ENCODE measurements around the gene TNN.
"Not testable (repeated sequence)": the region's sequence is repeated elsewhere in the genome, so short reads cannot be mapped to it uniquely, and the experiment has no call there.

Gene TNN, protein sequence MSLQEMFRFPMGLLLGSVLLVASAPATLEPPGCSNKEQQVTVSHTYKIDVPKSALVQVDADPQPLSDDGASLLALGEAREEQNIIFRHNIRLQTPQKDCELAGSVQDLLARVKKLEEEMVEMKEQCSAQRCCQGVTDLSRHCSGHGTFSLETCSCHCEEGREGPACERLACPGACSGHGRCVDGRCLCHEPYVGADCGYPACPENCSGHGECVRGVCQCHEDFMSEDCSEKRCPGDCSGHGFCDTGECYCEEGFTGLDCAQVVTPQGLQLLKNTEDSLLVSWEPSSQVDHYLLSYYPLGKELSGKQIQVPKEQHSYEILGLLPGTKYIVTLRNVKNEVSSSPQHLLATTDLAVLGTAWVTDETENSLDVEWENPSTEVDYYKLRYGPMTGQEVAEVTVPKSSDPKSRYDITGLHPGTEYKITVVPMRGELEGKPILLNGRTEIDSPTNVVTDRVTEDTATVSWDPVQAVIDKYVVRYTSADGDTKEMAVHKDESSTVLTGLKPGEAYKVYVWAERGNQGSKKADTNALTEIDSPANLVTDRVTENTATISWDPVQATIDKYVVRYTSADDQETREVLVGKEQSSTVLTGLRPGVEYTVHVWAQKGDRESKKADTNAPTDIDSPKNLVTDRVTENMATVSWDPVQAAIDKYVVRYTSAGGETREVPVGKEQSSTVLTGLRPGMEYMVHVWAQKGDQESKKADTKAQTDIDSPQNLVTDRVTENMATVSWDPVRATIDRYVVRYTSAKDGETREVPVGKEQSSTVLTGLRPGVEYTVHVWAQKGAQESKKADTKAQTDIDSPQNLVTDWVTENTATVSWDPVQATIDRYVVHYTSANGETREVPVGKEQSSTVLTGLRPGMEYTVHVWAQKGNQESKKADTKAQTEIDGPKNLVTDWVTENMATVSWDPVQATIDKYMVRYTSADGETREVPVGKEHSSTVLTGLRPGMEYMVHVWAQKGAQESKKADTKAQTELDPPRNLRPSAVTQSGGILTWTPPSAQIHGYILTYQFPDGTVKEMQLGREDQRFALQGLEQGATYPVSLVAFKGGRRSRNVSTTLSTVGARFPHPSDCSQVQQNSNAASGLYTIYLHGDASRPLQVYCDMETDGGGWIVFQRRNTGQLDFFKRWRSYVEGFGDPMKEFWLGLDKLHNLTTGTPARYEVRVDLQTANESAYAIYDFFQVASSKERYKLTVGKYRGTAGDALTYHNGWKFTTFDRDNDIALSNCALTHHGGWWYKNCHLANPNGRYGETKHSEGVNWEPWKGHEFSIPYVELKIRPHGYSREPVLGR (N-terminal part only)

DNA sequence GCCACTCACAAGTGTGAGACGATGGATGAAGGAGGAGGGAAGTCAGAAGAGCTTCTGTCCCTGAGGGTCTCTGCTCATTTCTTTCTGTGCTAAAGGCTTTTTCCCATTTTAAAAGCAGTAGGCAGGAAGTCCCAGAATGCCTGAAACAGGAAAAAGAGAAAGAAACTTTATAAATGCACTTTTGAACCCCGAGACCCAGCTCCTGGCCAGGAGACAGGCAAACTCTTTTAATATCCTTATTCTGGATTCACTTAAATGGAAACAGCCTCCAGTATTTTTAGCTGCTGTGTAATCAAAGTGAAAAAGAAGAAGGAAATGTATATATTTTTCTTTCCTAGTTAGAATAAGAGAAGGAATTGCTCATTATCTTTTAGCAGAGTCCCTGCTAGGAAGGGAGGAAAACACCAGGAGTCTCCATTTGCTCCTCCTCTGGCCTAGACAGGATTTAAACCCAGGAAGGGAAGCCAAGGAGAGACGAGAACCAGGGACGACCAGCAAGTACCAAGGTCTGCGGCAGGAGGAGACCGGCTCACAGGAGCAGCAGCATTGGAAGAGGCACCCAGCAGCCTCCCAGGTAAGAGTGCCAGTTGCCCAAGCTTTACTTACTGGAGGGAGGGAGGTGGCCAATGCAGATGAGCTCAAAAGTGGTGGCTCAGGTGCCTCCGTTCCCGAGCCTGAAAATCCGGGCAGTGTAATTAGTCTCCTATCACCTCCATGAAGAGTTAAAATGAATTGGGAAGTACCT, at the start of gene TNN:
Gene TNN, plus strand, starts transcription at position 472 of the 745 bp plus-strand sequence. CDS start 9,586 bp downstream, outside the sequence.
- DNase-seq (ENCODE audit: low read depth): no peak

- no peak for DNase-seq (ENCODE audit: low read depth)
Measured at GRCh38 chr1:175019524-175019923, 48.1 kb upstream of the TNN start.

DNA sequence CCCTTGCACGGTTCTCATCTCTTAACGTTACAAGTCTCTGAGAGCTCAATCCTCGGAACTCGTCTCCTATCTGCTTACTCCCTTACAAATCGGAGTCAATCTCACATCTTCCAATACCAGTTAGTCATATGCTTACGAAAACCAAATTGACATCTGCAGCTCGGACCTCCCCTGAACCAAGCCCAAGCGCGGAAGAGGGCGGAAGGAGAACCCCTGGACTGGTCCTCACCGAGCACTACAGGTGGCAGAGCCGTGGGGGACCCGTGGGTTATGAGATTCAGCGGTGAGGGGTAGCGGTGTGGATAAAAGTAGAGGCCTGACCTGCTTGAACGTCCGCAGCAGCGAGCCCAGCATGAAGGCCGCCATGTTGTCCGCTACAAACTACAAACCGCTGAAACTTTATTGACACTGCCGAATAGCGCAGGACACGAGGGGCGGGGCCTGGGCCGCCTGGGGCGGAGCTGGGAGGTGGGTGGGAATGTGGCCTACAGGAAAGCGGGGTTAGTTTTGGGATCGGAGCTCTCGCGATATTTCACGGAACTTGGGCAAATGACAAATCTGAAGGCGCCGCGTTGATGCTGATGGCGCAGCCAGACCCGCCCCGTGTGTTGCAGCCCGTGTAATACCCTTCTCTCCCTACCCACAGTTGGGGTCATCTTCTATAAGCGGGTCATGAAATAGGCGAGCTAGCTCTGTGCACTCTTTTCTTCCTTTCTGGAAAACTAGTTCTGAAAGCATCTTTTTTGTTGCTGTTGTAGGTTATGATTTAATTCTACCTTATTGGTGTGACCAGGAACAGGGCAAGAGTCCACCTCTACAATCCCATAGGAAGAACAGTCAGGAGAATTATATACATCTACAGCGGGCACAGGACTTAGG, 44.4 kb upstream of the TNN start, which contains the start of gene MRPS14:
Gene MRPS14, minus strand, starts transcription at position 383 of the 879 bp plus-strand sequence. Its CDS starts 17 bp downstream, at position 366.
- peak; percentile 98 for DNase-seq (ENCODE audit: low read depth)

DNA sequence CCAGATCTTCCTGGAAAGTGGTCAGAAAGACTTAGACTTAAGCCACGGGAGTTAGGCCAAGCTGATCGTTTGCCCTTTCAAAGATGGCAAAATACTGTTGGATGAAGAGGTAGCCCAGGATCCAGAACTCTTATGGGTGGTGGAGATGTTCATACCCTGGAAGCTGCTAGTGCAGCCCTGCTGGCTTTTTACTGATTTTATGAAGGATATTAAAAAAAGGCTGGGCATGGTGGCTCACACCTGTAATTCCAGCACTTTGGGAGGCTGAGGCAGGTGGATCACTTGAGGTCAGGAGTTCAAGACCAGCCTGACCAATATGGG, 43.8 kb upstream of the TNN start:
- DNase-seq (ENCODE audit: low read depth): not testable (repeated sequence)

DNA sequence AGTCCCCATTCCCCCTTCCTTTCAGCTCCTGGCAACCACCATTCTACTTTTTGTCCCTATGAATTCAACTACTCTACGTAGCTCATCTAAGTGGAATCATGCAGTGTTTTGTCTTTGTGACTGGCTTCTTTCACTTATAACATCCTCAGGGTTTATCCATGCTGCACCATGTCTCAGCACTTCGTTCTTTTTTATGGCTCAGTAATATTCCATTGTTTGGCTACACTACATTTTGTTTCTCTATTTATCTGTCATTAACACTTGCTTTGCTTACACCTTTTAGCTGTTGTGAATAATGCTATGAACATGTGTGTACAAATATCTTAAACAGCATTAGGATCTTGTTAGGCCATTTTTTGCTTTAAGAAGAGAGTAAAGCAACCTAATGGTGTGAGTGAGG, 42.9 kb upstream of the TNN start:
- no peak for DNase-seq (ENCODE audit: low read depth)

DNA sequence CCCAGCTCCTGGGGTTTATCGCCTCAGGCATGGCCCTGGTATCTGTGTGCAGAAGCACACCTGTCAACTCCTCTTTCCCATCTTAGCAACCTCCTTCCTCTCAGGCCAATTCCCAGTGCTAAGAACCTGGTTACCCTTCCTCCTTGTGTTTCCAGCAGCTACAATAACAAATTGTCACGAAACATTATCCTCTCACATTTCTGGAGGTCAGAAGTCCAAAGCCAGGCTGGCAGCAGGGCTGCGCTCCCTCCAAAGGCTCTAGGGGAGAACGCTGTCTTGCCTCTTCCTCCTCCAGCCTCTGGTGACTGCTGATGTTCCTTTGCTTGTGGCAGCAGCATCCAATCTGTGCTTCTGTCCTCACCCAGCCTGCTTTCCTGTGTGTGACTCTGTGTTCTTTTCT, 33.7 kb upstream of the TNN start:
- DNase-seq (ENCODE audit: low read depth): no peak

- no peak for DNase-seq (ENCODE audit: low read depth)
Measured at GRCh38 chr1:175034775-175035174, 32.9 kb upstream of the TNN start.

DNA sequence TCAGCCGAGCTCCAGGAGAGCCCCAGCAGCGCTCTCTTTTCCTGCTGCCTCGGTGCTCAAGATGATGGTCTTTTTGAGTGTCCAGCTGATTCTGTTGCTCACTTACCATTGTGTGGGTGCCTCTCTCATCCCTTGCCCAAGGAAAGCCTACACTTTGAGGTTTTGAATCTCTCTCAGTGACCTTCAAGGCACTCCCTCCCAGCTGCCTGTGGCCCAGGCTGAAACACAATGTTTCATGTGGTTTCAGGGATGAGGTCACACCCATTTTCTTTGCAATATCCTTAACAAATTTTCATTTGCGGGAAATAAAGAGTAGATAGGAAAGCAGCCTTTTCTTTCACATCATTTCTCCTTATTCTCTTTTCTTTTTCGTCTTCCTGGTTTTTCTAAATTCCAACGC, 31.8 kb upstream of the TNN start:
- DNase-seq (ENCODE audit: low read depth): no peak

DNA sequence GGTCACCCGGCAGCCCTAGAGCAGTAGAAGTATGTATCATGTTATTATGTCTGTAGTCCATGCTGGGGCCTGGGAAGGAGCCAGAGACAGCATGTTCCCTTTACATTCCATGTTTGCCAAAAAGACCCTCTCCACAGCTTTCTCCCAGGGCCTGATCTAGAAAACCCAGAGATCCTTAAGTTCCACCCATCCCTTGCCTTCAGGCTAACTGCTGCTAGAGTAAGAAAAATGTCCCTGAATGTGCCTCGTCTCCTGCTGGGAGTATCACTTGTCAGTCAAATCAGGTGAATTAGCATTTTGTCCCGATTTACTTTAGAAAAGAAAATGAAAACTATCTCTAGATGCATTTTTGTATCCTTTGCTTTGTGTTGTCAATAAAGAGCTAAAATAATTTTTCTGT, 31.2 kb upstream of the TNN start:
- DNase-seq (ENCODE audit: low read depth): no peak

DNA sequence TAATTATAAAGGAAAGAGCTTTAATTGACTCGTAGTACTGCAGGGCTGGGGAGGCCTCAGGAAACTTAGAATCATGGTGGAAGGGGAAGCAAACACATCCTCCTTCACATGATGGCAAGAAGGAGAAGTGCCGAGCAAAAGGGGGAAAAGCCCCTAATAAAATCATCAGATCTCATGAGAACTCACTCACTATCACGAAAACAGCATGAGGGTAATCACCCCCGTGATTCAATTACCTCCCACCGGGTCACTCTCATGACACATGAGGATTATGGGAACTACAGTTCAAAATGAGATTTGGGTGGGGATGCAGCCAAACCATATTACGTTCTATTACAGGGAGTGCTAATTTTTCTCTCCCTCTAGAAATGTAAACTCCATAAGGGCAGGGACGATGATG, 30.2 kb upstream of the TNN start:
- no peak for DNase-seq (ENCODE audit: low read depth)

DNA sequence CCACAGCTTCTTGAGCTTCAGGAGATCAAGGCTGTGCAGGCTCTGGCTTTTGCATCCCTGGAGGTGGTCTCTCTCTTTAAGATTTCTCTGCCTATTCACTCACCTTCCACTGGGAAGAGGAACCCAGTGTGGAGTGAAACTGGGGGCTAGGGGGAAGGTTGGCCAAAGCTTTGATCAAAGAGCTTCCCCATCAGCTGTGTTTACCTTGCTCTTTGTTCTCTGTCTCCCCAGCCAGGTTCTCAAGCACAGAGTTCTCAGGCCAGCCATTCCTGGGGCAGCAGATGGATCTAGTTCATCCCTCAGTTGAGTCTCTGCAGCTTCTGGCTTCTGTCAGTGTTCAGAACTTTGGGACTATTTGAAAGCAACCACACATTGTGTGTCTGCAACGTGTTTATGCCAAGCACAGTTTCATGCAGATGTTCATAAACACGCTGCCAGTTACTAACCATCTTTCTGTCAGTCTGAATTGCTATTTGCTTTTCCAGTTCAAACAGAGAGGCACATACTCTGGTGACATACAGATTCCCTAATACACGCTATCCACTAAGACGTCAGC, 27.2 kb upstream of the TNN start:
- DNase-seq (ENCODE audit: low read depth): no peak

DNA sequence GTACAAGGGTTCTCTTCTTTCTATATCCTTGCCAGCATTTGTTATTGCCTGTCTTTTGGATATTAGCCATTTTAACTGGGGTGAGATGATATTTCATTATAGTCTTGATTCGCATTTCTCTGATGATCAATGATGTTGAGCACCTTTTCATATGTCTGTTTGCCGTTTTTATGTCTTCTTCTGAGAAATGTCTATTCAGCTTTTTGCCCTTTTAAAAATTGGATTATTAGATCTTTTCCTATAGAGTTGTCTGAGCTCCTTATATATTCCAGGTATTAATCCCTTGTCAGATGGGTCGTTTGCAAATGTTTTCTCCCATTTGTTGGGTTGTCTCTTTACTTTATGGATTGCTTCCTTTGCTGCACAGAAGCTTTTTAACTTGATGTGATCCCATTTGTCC, 25.0 kb upstream of the TNN start:
- no peak for DNase-seq (ENCODE audit: low read depth)

- DNase-seq (ENCODE audit: low read depth): no peak
Measured at GRCh38 chr1:175043824-175044223, 23.8 kb upstream of the TNN start.

GRCh38 chr1:175044591-175044990, 23.0 kb upstream of the TNN start:
- DNase-seq (ENCODE audit: low read depth): not testable (repeated sequence)

- no peak for DNase-seq (ENCODE audit: low read depth)
Measured at GRCh38 chr1:175045097-175045496, 22.5 kb upstream of the TNN start.

- no peak for DNase-seq (ENCODE audit: low read depth)
Measured at GRCh38 chr1:175045519-175045918, 22.1 kb upstream of the TNN start.

DNA sequence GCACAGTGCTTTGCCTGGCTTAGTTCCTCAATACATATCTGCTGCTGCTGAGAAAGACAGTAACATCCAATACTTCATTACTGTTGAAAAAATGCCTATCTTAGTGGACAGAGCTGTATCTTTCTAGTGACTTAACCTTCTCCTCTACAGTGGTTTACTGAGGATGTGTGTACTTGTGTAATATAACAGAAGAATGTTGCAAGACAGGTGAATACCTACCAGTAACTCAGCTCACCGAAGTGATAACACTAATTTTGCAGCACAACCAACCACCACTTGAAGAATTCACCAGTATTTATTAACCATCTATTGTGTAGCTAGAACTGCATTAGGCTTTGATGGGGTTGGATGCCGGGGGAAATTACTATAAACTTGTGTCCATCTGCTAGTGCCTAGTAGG, 16.6 kb upstream of the TNN start:
- no peak for DNase-seq (ENCODE audit: low read depth)

DNA sequence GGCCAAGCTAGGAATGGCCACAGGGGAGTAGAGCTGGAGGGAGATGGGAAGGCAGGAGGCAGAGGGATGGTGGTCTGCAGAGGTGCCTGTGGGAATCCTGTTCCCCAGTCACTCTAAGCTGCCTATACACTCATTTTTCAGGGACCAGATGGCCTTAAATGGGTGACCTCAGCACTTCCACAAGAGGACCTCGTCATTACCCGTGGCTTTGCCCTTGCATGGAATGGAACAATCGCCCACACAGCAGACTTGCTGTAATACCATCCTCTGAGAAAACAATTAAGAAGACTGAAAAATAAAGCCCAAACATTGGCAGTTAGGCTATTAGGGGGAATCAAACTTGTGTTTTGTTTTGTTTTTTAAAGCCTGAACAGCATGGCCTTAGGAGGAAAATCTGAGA, 12.9 kb upstream of the TNN start:
- DNase-seq (ENCODE audit: low read depth): no peak

DNA sequence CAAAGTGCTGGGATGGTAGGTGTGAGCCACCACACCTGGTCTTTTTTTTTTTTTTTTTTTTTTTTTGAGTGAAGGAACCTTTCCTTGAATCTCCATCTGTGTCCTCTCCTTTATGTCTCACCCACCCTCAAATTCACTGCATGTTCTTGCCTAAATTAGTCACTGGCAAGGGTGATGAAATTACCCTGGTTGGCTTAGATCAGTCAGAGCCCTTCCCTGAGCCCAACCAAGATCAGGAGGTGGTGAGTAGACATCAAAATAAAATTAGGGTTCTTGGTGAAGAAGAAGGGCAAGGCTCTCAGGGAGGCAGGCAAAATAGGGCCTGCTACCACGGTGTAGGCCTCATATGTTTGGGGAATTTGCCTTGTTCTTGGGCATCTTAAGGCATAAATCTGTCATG, 5.3 kb upstream of the TNN start:
- DNase-seq (ENCODE audit: low read depth): no peak

DNA sequence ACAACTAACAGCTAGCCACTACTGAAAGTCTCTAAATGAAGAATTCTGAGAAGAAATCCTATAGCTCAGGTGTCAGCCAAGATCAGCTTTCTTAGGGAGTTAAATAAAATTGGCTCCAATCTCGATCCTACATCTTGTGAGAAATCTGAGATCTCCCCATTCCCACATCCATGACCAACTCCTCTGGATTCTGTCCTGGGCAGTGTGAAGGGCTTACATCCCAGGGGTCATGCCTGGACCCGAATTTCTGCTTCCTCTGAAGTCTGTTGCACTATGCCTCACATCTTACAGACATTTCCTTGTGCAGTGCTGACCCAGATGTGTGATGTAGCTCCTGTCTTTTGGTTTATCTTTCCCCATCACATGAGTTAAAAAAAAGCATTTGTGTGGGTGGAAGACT, 4.8 kb upstream of the TNN start:
- no peak for DNase-seq (ENCODE audit: low read depth)

Data from stimulated activated CD8-positive, alpha-beta memory T cell treated with anti-CD3 and anti-CD28 coated beads, Interleukin-4, amount 100 ng/mL, for 24 hours (primary cell).